ENCODE data around the gene LIMCH1. TPM values are rescaled to one million over a fixed set of nuclear protein-coding genes. Genes with fewer than 3 reads are reported as not detected.

LIMCH1 gene
- total RNA-seq, 1 experiment from 2014 or later, result 3.3 TPM

DNA sequence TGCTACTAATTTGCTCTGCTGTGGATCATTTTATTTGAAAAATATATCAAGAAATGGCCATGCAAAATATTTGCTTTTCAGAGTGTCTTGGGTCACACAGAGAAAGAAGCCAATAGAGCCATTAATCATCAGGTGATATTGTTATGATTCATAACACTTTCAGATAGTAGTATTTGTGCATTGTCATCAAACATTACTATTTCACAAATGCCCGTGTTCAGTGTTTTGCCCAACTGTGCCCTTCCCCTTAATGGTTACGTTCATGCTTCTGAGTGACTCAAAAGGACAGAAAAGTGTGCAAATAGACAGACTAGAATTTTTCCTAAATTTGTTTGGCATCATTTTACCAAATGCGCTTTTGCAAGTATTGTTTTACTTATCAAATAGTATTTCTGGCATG, 164.0 kb downstream of the LIMCH1 start:
- H3K27me3 Mint-ChIP-seq (ENCODE audit: low read depth), result peaks cover 78% of the 10 kb centered on the region
- H3K36me3 Mint-ChIP-seq (ENCODE audit: insufficient read depth in 1 of 3, low read depth in 3 of 3), result no peaks in the 10 kb centered on the region
- H3K23me2 ChIP-seq (ENCODE audit: insufficient read length, low read depth, low read length, poor library complexity, severe bottlenecking), result no peaks in the 10 kb centered on the region
- no peaks in the 10 kb centered on the region for H3K27me3 ChIP-seq (ENCODE audit: insufficient read depth, low read length)
- H3K9ac ChIP-seq (ENCODE audit: extremely low read depth, insufficient read length, low read length), result no peak overlapping the region
- no peak overlapping the region for H3K14ac ChIP-seq (ENCODE audit: insufficient read depth, low read length)
- no CpG with 5 or more reads among the region's 3 CpGs for WGBS (ENCODE audit: extremely low coverage, insufficient read length, low lambda C conversion rate)
- no peak overlapping the region for H4K8ac ChIP-seq (replicated peaks; ENCODE audit: insufficient read length, low read depth, low read length)
- no peaks in the 10 kb centered on the region for H3K4me1 ChIP-seq (ENCODE audit: insufficient read depth, low read length)
- H4K20me1 ChIP-seq (ENCODE audit: control insufficient read depth, insufficient read depth, insufficient read length), result no peaks in the 10 kb centered on the region
- H3T11ph ChIP-seq (ENCODE audit: low read length), result no peak overlapping the region
- H2AK5ac ChIP-seq (ENCODE audit: insufficient read length, low read length), result no peak overlapping the region
- H3K27ac ChIP-seq (ENCODE audit: insufficient read length, low read depth, low read length), result no peak overlapping the region
- H3K18ac ChIP-seq (ENCODE audit: insufficient read length, low read depth, low read length), result no peak overlapping the region
- H3K4me2 ChIP-seq (ENCODE audit: insufficient read depth, insufficient read length, low read length), result no peak overlapping the region
- H3K23ac ChIP-seq (ENCODE audit: insufficient read length, low read depth, low read length), result no peak overlapping the region
- no peak overlapping the region for H2BK15ac ChIP-seq (ENCODE audit: low read depth, low read length)
- no peak overlapping the region for H4K91ac ChIP-seq (ENCODE audit: insufficient read length, low read depth, low read length)
- no peak overlapping the region for H4K5ac ChIP-seq (ENCODE audit: insufficient read length, low read depth, low read length)
- no peak overlapping the region for H2BK120ac ChIP-seq (ENCODE audit: low read depth, low read length, poor library complexity, severe bottlenecking)
- no peak overlapping the region for H2BK5ac ChIP-seq (ENCODE audit: insufficient read length, low read length)
- H2BK12ac ChIP-seq (ENCODE audit: insufficient read length, low read depth, low read length), result no peak overlapping the region
- no peak overlapping the region for H3K4ac ChIP-seq (ENCODE audit: low read depth, low read length)
- H3K79me2 ChIP-seq (ENCODE audit: insufficient read depth, low read length), result no peaks in the 10 kb centered on the region
- H3K79me1 ChIP-seq (ENCODE audit: insufficient read depth, low read depth, low read length, poor library complexity, severe bottlenecking), result no peaks in the 10 kb centered on the region
- no peak overlapping the region for H2AFZ ChIP-seq (ENCODE audit: low read length)
- H3K4me3 Mint-ChIP-seq, result no peak overlapping the region
- H3K56ac ChIP-seq (ENCODE audit: insufficient read length, low read depth, low read length), result no peak overlapping the region
- TF ChIP-seq, protein P1, sequence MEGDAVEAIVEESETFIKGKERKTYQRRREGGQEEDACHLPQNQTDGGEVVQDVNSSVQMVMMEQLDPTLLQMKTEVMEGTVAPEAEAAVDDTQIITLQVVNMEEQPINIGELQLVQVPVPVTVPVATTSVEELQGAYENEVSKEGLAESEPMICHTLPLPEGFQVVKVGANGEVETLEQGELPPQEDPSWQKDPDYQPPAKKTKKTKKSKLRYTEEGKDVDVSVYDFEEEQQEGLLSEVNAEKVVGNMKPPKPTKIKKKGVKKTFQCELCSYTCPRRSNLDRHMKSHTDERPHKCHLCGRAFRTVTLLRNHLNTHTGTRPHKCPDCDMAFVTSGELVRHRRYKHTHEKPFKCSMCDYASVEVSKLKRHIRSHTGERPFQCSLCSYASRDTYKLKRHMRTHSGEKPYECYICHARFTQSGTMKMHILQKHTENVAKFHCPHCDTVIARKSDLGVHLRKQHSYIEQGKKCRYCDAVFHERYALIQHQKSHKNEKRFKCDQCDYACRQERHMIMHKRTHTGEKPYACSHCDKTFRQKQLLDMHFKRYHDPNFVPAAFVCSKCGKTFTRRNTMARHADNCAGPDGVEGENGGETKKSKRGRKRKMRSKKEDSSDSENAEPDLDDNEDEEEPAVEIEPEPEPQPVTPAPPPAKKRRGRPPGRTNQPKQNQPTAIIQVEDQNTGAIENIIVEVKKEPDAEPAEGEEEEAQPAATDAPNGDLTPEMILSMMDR (conservative IDR thresholded peaks at IDR 0.05), result no peak
- H3K9me3 Mint-ChIP-seq, result no peaks in the 10 kb centered on the region
- H3K9me3 ChIP-seq (ENCODE audit: control insufficient read depth, low read depth, low read length), result no peaks in the 10 kb centered on the region
- DNase-seq, result no peak
- 0 out of 4 replicates have a peak, but pooled peaks cover 0 to under 1% of the 10 kb centered on the region in 2 experiments for H3K4me1 Mint-ChIP-seq
- H3K27ac Mint-ChIP-seq, result no peak overlapping the region
- no peak overlapping the region for H2BK20ac ChIP-seq (ENCODE audit: low read depth, low read length, poor library complexity, severe bottlenecking)
